C1 segment of cervical spinal cord (tissue), 14 donors: ENCODE results near the gene LMTK2.

ENCODE experiments used
- DNase-seq, 14 donors: peaks; one replicate each; lab custom pipeline; 2025; lab: John Stamatoyannopoulos, UW

The LMTK2 gene

DNA sequence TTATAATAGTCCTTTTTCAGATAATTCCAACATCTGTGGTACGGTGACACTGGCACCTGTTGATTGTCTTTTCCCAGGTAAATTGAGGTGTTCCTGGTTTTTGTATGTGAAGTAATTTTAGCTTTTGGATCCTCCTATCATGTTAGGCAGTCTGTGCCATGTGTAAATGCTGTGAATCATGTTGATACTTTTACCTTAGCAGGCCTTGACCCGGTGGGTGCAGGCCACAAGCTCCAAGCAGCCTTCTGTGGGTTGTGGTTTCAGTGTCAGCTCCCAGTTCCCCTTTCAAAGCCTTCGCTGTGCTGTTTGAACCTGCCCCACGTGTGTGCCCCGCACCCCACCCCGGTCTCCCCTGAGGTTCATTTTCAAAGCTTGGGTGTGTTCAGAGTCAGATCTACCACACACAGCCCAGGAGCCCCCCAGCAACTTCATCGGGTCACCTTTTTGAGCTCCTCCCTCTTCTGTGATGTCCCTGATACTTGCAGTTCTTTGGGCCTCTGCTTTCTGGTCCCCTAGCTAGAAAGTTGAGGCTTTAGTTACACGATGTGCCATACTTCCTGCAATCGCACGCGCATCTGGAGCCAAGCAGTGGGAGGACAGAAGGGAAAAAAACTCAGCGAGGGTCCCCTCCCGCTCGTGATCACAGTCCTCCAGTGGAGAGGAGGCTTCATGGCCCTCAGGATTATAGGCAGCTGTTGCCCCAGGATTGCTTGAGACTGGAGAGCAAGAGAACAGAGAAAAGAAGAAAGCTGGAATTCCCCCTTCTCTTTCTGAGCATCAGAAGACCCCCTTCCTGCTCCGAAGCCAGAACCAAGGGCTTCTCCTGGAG, 95.9 kb downstream of the LMTK2 start:
- no peak for DNase-seq

DNA sequence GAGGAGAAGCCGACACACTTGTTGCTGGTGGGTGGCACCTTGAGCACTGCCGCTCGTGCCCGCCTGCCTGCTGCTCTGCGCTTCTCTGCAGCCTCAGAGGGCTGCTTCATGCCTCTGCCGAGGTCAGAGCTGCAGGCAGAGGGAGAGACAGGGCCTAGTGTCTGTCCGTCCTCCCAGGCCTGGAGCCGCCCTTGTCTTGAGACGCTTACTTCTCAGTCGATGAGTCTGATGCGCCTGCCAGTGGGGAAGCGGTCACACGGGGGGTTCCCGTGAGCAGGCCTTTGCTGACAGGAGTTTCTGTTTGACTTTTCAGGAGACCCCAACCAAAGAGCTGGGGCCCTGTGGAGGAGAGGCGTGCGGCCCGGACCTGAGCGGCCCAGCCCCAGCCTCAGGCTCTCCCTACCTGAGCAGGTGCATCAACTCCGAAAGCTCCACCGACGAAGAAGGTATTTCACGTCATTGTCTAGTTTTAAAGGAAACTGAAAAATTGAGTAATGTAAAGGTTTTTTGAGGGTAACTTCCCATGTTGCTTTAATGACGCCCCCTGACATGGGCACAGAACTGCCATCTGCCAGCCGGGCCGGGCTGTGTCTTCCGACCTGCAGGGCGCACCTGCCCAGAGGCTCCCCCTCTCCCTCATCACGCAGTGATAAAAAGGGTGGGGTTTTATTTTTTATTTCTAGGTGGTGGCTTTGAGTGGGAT, 96.8 kb downstream of the LMTK2 start:
- DNase-seq: no peak

DNA sequence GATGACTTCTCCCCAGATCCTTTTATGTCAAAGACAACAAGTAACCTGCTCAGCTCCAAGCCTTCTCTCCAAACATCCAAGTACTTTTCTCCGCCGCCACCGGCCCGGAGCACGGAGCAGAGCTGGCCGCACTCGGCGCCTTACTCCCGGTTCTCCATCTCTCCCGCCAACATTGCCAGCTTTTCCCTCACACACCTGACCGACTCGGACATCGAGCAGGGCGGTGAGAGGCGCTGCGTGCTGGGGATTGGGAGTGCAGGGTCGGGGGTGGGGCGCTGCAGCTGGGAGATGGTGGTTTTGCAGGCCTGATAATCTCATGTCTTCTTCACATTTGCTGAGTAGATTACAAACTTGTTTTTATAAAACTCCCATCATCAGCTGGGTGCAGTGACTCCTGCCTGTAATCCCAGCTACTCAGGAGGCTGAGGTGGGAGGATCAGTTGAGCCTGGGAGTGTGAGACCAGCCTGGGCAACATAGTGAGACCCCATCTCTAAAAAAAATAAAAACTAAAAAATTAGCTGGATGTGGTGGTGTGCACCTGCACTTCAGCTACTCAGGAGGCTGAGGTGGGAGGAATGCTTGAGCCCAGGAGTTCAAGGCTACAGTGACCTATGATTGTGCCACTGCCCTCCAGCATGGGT, 97.4 kb downstream of the LMTK2 start:
- no peak for DNase-seq

DNA sequence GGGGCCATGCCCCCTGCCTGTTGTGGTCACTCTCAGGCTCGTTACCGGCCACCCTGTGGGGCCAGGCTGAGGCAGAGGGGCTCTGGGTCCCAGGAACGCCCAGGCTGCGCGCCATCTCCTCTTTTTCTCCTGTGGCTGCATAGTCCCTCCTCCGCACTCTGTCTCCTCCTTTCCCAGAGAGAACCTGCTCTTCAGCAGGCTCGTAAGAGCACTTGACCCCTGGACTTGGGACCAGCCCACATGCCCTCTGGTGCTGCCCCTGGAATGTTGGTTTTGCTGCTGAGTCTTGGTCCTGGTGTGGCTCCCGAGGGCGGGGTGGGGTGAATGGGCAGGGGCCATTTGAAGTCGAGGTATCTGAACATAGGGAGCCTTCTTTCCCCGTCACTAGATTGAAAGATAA, 98.0 kb downstream of the LMTK2 start:
- no peak for DNase-seq

DNA sequence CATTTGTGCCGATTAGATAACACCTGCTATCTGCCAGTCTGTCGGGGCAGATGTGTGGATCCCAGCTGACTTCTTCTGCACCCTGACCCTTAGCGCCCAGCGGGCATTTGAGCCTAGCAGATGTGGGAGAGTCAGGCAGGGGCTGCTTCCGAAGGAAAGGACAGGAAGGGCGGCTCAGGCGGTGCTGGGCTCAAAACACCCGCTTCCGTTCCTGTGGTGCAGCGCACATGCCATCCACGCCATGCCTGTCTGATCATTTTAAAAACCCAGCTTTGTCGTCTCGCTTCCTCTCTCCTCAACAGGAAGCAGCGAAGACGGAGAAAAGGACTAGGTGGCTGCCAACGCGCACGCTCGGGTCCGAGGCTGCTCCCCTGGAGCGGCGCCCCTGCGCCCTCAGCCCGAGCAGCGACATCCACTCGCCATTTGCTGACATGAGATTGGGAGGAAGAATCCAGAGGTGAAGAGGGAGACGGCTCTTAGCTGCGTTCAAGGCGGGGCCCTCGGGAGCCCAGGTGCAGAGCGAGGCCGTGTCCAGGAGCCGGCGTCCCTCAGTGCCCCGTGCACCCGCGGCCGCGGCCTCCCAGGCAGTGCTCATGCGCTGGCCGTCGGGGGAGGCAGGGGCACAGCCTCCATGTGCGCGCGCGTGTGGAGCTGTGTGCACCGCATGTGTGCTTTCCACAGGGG, 98.6 kb downstream of the LMTK2 start:
- DNase-seq: no peak

DNA sequence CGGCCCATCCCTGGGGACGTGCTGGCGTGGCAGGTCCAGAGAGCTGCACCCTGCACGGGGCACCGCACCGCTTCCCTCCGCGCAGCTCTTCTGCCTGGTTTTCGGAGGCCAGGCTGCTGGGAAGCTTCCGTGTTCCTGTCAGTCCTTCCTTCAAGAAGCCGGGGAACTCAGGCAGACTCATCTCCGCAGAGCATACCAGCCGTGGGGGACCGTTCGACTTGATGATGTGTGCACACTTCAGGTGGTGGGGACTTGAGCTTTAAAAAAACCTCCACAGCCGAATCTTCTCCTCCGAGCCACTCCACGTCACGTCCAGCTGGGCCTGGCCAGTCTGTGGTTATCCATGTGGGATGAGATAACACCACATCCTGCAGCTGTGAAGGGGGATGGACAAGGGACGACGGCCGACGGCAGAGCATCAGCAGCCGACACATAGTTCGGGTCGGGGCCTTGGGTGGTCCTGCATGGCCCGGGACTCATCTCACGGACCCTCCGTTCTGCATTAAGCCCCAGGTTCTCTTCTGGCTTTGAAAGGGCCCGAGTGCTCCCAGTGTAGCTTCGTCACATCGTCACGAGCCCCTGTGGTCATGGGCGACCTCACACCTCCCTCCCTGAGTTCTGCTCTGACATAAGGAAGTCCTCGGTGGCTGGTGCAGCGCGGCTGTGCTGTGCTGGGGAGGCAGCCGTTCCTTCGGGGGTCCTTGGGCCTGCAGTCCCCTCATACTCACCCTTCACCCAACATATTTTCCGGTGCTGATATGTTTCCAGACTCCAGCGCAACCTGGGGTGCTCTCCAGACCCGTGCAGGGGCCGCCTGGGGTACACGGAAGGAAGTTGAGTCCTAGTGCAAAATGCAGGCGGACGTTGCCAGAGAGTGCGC, 100.0 kb downstream of the LMTK2 start:
- DNase-seq: no peak

DNA sequence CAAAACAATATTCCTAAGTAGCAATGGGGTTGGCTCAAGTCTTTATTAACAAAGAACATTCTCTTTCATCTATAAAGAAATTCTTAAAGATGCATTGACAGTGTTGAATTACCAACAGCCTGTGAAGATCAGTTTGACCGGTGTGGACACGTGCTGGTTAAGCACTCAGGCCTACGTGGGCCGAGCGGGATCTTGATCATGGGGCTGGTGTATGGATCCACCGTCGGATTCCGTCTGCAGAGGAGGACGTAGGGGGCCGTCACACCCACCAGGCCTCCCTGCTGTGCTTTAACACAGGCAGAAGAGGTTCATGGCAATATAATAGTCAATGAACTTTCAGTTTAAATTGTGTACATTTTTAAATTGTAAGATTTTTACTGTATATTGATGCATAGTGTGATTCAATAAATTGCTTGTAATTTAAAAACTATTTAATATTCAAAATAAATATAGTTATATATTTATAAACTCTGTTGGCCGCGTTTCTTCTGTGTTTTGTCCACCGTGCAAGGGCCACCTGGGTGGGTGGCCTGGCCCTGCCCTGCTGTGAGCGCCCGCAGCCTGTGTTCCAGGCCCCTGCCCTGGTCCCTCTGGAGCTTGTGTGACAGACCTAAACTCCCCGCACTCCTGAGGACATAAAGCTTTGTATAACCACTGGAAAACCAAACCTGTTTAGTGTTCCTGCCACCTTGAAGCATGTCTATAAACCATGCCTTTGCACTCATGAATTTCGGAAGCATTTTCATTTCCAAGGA, 102.7 kb downstream of the LMTK2 start:
- no peak for DNase-seq

DNA sequence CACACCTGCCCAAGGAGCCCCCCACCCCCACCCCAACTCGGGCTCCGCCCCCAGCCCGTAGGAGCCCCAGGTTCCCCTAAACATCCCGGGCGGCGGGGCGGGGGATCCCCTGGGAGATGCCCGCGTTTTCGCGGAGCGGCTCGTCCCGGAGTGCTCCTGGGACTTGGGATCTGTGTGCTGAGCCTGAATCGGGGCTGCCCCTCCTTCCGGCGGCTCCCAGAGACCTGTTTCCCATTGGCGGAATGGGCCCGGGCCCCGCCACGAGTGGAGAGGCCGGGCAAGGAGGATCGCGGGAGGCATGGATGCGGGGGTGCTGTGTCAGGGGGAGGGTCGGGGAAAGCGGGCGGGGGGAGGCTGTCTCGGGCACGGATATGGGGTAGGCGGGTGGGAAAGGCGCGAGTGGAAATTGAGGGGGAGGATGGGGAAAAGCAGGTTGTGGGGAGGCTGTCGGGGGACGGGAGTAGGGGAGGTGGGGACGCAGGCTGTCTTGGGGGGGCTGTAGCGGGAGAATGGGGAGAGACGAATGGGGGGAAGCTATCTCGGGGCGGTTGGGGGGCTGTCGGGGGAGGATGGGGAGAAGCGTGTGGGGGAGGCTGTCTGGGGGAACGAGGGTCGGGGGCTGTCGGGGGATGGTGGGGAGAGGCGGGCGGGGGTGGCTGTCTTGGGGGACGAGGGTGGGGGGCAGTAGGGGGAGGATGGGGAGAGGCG, 104.0 kb downstream of the LMTK2 start:
- no peak for DNase-seq

DNA sequence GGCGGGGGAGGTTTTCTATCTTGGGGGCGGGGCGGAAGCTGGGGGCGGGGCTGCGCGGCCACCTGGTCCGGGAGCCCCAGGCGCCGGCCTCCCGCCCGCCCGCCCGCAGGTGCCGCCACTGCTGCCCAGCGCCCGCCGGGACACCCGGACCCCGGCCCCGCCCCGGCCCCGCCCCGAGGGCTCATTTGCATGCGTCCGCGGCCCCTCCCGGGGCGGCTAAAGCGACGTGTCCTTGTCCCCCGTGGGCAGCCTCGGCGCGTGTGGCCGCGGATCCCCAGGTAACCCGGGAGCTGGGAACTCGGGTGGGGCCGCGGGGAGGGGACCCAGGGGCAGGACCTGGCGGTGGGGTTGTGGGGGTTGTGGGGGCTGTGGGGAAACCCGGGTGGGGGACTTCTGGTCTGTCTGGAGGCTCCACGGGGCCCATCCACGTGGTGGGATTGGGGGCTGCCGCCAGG, 104.6 kb downstream of the LMTK2 start, which contains the start of gene BHLHA15:
Gene BHLHA15, plus strand, starts transcription at position 219 of the 455 bp plus-strand sequence. CDS start 871 bp downstream, outside the sequence.
- no peak for DNase-seq

DNA sequence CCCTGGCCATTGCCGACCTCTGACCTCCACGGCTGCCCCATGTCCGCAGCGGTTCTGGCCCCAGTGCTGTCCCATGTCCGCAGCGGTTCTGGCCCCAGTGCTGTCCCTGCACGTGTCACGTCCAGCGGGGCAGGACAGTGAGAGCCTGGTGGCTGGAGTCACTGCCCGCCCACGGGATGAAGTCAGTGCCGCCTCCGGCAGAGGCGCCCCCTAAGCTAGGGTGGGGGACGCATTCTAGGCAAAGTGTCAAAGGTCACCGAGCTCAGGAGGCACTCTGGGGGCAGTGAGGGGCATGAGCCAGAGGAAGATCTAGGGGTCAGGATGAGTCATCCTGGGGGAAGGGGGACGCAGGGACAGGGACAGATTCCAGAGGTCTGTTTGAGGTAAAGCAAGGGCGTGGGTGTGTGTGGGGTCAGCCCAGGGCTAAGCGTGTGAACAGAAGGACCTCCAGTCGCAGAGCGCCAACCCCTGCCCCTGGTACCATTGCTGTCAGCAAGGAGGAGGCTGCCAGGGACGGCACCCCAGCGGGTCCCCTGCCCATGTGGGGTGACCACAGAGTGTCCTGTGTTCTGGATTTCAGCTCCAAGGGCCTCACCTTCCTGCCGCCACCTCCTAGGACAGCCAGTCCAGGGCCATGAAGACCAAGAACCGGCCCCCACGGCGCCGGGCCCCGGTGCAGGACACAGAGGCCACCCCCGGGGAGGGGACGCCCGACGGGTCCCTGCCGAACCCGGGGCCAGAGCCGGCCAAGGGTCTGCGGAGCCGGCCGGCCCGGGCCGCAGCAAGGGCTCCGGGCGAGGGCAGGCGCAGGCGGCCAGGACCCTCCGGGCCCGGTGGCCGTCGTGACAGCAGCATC, 105.2 kb downstream of the LMTK2 start:
- DNase-seq: no peak

DNA sequence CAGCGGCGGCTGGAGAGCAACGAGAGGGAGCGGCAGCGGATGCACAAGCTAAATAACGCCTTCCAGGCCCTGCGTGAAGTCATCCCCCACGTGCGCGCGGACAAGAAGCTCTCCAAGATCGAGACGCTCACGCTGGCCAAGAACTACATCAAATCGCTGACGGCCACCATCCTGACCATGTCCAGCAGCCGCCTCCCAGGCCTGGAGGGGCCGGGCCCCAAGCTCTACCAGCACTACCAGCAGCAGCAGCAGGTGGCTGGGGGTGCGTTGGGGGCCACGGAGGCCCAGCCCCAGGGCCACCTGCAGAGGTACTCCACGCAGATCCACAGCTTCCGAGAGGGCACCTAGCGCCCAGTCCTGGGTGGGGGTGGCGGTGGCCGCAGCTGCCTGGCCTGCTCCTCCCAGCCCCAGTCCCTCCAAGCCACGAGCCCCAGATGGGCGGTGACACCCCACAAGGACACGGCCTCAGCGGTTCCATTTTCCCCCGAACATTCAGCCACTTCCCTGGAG, 105.9 kb downstream of the LMTK2 start:
- DNase-seq: no peak

DNA sequence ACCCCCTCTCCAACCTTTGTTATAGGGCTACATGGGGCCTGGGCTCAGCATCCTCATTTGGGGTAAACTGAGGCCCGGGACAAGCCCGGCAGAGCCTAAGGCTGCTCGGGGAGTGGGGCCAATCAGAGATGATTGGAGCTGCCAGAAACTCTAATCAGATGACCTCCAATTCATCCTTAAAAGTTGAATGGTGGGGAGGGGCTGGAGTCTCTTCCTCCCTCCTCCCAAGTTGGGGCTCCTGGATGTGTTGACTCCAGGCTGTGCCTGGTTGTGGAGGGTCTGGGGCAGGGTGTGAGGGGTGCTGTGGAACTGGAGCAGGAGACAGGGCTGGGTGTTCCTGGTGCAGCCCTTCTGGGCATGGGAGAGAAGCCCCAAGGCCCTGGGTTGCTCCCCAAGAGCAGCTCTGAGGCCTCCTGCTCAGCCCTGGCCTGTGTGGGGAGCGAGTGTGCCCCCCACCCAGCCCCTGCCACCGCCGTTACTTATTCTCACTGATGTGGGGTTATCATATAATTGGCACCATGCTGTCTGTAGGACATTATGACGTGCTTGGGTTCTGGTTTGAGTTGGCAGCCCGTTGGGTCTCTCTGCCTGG, 106.7 kb downstream of the LMTK2 start:
- DNase-seq: no peak

DNA sequence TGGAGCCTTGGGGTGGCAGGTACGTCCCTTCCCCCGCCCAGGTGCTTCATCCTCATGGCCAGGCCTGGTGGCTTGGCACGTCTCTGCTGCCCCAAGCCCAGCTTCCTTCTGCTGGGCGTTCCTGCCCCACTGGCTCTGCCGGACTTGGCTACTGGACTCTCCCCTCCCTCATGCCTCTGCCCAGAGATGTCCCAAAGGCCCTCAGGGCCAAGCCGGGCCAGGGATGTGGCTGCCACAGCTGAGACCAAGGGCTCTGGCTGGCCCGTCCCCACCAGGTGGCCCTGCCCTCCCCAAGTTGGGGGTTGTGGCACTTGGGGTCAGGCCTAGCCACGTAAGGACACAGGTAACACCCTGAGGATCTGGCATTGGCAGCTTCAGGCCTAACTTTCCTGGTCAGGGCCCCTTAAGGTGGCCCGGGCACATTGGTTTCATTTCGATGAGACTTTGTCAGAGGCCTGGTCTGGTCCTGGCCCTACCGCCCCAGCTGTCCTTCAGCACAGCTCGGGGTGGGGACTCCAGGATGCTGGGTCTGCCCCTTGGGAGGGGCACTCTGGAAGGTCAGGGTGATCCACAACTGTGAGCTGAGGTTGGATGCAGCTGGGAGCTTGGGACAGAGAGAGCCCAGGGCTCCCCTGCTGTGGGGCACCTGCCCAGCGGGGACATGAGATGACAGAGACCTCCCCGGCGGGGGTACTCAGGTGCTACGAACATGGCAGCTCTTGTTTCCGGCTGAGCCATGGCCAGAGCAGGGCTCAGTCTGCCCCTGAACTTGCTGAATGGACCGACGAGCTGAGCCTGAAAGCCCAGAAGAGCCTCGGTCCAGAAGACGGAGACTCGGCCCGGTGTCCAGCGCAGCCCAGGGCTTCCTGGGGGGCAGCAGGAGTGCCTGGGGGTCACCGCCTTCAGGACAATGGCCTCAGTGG, 107.5 kb downstream of the LMTK2 start:
- DNase-seq: no peak

DNA sequence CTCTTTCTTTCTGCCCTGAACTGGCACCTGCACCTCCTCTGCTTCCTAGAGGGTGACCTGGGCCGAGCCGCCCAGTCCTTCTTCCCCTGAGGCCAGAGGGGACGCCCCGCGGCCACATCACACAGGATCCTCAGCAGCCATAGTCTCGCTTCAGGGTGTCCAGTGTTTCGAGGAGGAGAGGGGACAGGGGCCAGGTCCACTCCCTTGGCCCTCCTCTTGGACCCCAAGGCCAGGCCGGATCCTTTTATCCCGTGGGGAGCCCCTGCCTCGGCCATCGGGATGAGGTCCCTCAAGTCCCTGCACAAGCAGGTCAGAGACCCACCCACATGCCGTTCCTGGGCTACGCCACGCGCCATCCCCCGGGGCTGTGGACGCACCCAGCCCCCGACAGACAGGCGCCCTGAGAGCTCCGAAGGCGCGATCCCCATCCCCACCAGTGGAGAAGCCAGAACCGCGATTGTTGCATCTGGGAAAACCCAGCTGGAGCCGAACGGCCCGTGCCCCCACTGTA, 108.2 kb downstream of the LMTK2 start:
- no peak for DNase-seq

DNA sequence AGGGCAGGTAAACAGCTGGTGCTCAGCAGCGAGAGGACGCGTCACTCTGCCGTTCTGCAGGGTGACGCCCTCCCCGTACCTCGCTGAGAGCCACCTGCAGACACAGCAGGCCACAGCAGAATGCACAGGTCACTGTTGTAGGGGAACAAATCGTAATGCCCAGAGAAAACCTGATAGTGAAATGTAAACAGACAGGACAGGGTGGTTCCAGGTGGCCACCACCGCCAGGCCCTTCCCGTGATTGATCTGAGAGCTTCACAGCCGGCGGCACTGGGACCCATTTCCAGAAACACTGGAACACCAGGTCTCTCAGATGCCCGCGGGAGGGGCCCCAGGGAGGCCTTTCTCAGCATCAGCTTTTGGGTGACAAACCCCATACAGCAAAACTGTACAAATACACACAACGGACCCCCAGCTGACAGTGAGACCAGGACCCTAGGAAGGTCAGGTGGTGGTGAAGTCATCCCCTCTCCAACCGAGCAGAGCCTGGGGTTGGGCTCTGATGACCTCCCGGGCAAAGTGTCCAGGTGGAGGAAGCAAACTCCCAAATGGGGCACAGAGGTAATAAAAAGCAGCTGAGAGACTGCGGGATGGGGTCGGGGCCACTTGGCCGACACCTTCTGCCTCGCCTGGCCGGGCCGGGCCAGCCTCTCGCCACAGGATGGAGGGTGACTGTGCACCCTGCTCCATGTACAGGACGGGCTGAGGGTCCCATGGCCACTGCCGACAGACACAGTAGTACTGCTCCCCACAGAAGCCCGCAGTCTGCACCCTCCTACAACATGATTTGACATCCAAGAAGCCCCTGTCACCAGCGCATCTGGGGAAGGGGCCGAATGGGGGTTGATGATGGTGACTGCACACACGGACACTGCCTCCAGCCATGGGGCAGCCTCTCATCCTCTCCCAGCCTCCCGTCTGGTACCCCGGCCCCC, 109.2 kb downstream of the LMTK2 start:
- DNase-seq: no peak
